Liver (tissue), 3 donors: ENCODE data around the gene OPN1SW.

Experiments
- CTCF ChIP-seq: fragments of 150-350 bp; IDR thresholded peaks from 2 replicates; pipeline ENCODE4 v1.5.1; 2017; ENCODE audit warnings: improper control_type of control experiment, low read depth, low read length; ENCODE audit not compliant: missing input control
- GABPA ChIP-seq, 2 donors: IDR thresholded peaks in 1 of 2; conservative IDR thresholded peaks in 1 of 2; 2 replicates each; pipeline ENCODE4 v1.6.1; 2016; ENCODE audit warnings: antibody characterized with exemption in 2 of 2, mild to moderate bottlenecking in 1 of 2, moderate library complexity in 1 of 2
- JUND ChIP-seq, 2 donors: IDR thresholded peaks; 2 replicates each; pipeline ENCODE4 v1.6.1; 2016; ENCODE audit warnings: antibody characterized with exemption in 2 of 2
- RAD21 ChIP-seq, 2 donors: IDR thresholded peaks; 2 replicates each; pipeline ENCODE4 v1.6.1; 2016; ENCODE audit warnings: antibody characterized with exemption in 2 of 2, mild to moderate bottlenecking in 2 of 2
- REST ChIP-seq: IDR thresholded peaks from 2 replicates; pipeline ENCODE4 v1.6.1; 2016; ENCODE audit warnings: antibody characterized with exemption, mild to moderate bottlenecking
- RXRA ChIP-seq, 2 donors: IDR thresholded peaks; 2 replicates each; pipeline ENCODE4 v1.6.1; 2017 to 2018; ENCODE audit warnings: antibody characterized with exemption in 2 of 2, mild to moderate bottlenecking in 1 of 2
- TAF1 ChIP-seq: conservative IDR thresholded peaks from 2 replicates; pipeline ENCODE4 v1.6.1; 2016; ENCODE audit warnings: antibody characterized with exemption, mild to moderate bottlenecking
- YY1 ChIP-seq: IDR thresholded peaks from 2 replicates; pipeline ENCODE4 v1.6.1; 2016; ENCODE audit warnings: antibody characterized with exemption, mild to moderate bottlenecking
- donor health status: healthy.
- donor health status: healthy.

GRCh38 chr7:128743112-128743772, 32.4 kb downstream of the OPN1SW start:
- TF ChIP-seq RXRA (IDR thresholded peaks at IDR 0.05) (no peak), CTCF (no peak), RAD21 (IDR thresholded peaks at IDR 0.05) (no peak), REST (no peak), GABPA (IDR thresholded peaks at IDR 0.05 in 1 of 2, conservative IDR thresholded peaks at IDR 0.05 in 1 of 2) (no peak), TAF1 (no peak), JUND (IDR thresholded peaks at IDR 0.05) (no peak), YY1 (no peak)
